SK-N-MC (cell line): ENCODE measurements around the gene NINJ2.

Experiments used
- EZH2 ChIP-seq: fragments of 200-600 bp; sonication (generic); IDR thresholded peaks from one replicate; pipeline ENCODE4 v1.6.1; 2017; ENCODE audit warnings: antibody characterized with exemption
- POLR2AphosphoS5 ChIP-seq: IDR thresholded peaks from 2 replicates; pipeline ENCODE4 v1.6.1; 2012; ENCODE audit warnings: mild to moderate bottlenecking, low read depth, low read length, borderline replicate concordance

DNA sequence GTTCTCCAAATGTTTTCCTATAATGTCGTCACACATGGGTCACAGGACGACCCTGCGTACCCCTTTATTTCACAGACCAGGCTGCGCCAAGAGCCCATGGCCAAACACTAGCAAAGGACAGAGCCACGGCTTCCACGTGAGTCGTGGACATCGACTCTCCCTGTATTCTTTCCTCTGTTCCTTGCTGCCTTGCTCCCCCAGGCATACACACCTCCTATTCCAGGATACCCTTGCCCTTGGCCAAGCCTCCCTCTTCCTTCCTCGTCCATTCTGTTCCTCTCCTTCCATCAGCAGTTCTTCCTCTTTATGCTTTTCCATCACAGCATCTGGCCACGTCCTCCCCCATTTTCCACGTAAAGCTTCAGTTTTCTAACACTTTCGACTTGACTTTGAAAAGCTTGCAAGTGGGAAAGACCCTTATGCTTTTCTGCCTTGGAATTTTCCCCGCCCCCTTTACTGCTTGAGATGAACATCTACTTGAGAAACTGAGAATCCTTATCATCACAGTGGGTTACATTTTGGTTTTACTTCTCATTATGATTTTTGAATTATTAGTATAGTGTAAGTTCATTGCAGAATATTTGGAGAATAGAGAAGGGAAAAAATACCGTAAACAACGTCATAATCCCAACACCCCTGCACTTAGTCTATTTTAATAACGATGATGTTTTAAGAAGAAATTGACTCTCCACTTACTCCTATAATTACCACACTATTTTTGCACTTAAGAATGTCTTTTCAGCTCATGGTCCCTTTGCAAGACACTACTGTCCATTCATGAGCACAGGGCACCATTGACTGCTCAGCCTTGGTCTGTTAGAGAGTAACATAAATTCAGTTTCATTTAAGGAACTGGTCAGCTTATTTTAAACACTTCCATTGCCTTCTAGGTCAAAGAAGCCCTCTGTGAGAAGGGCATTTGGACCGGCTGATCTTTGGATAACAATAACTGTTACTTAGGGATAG lies 15.8 kb upstream of the NINJ2 start:
- TF ChIP-seq POLR2AphosphoS5, result no peak
- TF ChIP-seq EZH2, result no peak
